Mammary microvascular endothelial cell (primary cell): Measurements from ENCODE around the gene VPS29. TPM values are rescaled to one million over a fixed set of nuclear protein-coding genes. Genes with fewer than 3 reads are reported as not detected.

Experiments
- total RNA-seq: library from RNA; depleted of rRNA; stranded (reverse); fragments of >200 nt; gene quantifications from 2 replicates; pipeline ENCODE4 v1.2.3, GENCODE V29; 2015

Gene VPS29
- total RNA-seq = 122 and 133 TPM in 2 replicates

GRCh38 chr12:110501752-110502738, at the start of gene VPS29, which contains the start of gene RAD9B:
Gene VPS29, minus strand, starts transcription at chr12:110502111. Its CDS starts 60 bp downstream, at chr12:110502051.
Gene RAD9B, plus strand, starts transcription at chr12:110502331. Its CDS starts 7 bp downstream, at chr12:110502338.

DNA sequence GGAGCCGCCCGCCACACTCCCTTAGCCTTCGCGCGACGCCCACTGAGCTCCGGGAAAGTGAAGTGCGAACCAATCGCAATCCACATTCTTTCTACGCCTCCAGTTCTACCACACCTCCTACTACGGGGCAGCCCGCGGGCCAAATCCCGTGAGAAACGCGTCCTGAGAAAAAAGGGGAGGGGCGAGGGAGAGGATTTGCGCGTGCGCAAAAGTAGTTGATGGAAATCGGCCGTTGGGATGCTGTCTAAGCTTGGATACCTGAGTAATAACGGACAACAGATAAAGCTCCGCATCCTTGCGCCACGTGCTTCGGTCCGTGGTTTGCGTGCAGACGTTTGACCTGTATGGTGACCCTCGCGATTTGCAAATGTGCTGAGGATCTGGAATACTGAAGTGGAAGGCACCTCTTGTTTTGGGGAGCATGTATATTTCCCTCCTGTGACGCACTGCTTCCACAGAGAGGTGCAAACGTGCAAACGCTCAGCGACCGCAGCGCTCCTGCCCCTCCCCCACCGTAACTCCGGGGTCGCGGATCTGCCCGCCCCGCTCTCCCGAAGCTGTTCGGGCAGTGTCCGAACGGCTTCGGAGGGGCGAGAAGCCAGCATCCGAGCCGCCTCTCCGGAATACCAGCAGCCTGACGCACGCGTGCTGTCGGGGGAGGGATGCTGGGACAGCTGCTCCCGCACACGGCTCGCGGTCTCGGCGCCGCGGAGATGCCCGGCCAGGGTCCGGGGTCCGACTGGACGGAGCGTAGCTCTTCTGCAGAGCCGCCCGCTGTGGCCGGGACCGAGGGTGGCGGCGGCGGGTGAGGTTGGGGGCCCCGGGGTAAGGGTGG, 33.5 kb downstream of the VPS29 start, which contains the start of the genes FAM216A and GPN3:
Gene FAM216A, plus strand, starts transcription at position 632 of the 835 bp plus-strand sequence. Its CDS starts 31 bp downstream, at position 663.
Gene GPN3, minus strand, starts transcription at position 44 of the 835 bp plus-strand sequence. CDS start 54 bp downstream, outside the sequence.

GRCh38 chr12:110449799-110450497, 52.0 kb downstream of the VPS29 start, which contains the start of gene ARPC3:
Gene ARPC3, minus strand, starts transcription at chr12:110450337. Its CDS starts 77 bp downstream, at chr12:110450260.

Other genes starting within 250 kb of the VPS29 start
- 118 and 130 TPM in 2 replicates for gene ATP2A2, start 220.9 kb downstream of the VPS29 start, total RNA-seq
- 38.4 and 44.1 TPM in 2 replicates for gene ANAPC7, start 98.4 kb downstream of the VPS29 start, total RNA-seq
- gene ARPC3, start 51.8 kb downstream of the VPS29 start, total RNA-seq = 1,173 and 1,199 TPM in 2 replicates
- 26.9 and 39.4 TPM in 2 replicates for gene GPN3, start 33.9 kb downstream of the VPS29 start, total RNA-seq
- 14.5 and 17.0 TPM in 2 replicates for gene FAM216A, start 33.3 kb downstream of the VPS29 start, total RNA-seq
- 0.05 and 0.07 TPM in 2 replicates for gene RAD9B, start 220 bp upstream of the VPS29 start, total RNA-seq
- 5.2 and 5.3 TPM in 2 replicates for gene PPTC7, start 81.2 kb upstream of the VPS29 start, total RNA-seq
- 9.2 and 20.2 TPM in 2 replicates for gene TCTN1, start 112.0 kb upstream of the VPS29 start, total RNA-seq
- gene HVCN1, start 187.0 kb upstream of the VPS29 start, total RNA-seq = 2.5 and 4.1 TPM in 2 replicates
- gene PPP1CC, start 240.8 kb upstream of the VPS29 start, total RNA-seq = 138 and 139 TPM in 2 replicates